ENCODE measurements around the gene MDFI.

GRCh38 chr6:41675992-41676391 lies 37.7 kb downstream of the MDFI start:
- TF ChIP-seq CTCF (conservative IDR thresholded peaks at IDR 0.05; ENCODE audit: low read length) (no peak), EZH2phosphoT487 (IDR thresholded peaks at IDR 0.05; ENCODE audit: borderline replicate concordance, low read depth, low read length) (no peak)
